HS-5 (cell line): Measurements from ENCODE around the gene KIAA1958.

ENCODE experiments used
- DNase-seq: peaks from one replicate; pipeline ENCODE4 v3.0.0-alpha.2; 2012; ENCODE audit warnings: low read depth

KIAA1958 gene

GRCh38 chr9:112605518-112605917, 118.9 kb downstream of the KIAA1958 start:
- no peak for DNase-seq

- DNase-seq, result no peak
Measured at GRCh38 chr9:112605963-112606699, 119.5 kb downstream of the KIAA1958 start.

- no peak for DNase-seq
Measured at GRCh38 chr9:112608851-112609250, 122.2 kb downstream of the KIAA1958 start.

GRCh38 chr9:112615584-112616266, 129.1 kb downstream of the KIAA1958 start:
- no peak for DNase-seq

GRCh38 chr9:112617371-112617770, 130.7 kb downstream of the KIAA1958 start:
- DNase-seq, result no peak

GRCh38 chr9:112618385-112619009, 131.9 kb downstream of the KIAA1958 start:
- no peak for DNase-seq

GRCh38 chr9:112620388-112620787, 133.8 kb downstream of the KIAA1958 start:
- DNase-seq, result no peak

- DNase-seq, result no peak
Measured at GRCh38 chr9:112621018-112621655, 134.5 kb downstream of the KIAA1958 start.

- DNase-seq, result no peak
Measured at GRCh38 chr9:112623198-112623597, 136.6 kb downstream of the KIAA1958 start.

GRCh38 chr9:112624711-112625707, 138.4 kb downstream of the KIAA1958 start:
- no peak for DNase-seq

GRCh38 chr9:112629671-112630485, 143.3 kb downstream of the KIAA1958 start:
- DNase-seq, result no peak

- DNase-seq, result no peak
Measured at GRCh38 chr9:112631313-112632070, 144.9 kb downstream of the KIAA1958 start.

GRCh38 chr9:112640311-112640710, 153.7 kb downstream of the KIAA1958 start:
- DNase-seq, result no peak

- DNase-seq, result no peak
Measured at GRCh38 chr9:112642126-112642525, 155.5 kb downstream of the KIAA1958 start.

- no peak for DNase-seq
Measured at GRCh38 chr9:112647596-112647995, 161.0 kb downstream of the KIAA1958 start.

- no peak for DNase-seq
Measured at GRCh38 chr9:112648624-112649023, 162.0 kb downstream of the KIAA1958 start.

GRCh38 chr9:112654282-112654681, 167.7 kb downstream of the KIAA1958 start:
- DNase-seq, result no peak

GRCh38 chr9:112655668-112656067, 169.0 kb downstream of the KIAA1958 start:
- no peak for DNase-seq

- no peak for DNase-seq
Measured at GRCh38 chr9:112659906-112660305, 173.3 kb downstream of the KIAA1958 start.

GRCh38 chr9:112663681-112664080, 177.1 kb downstream of the KIAA1958 start:
- DNase-seq, result no peak
